Mesothelial cell of epicardium (in vitro differentiated cells): ENCODE results near the gene KDM7A. TPM values are rescaled to one million over a fixed set of nuclear protein-coding genes. Genes with fewer than 3 reads are reported as not detected.

Source experiments
- DNase-seq, 2 experiments: peaks; one replicate each; pipeline ENCODE4 v3.0.0; 2021; ENCODE audit warnings: low spot score in 2 of 2; ENCODE audit not compliant: unreplicated experiment in 2 of 2
- H3K27ac Mint-ChIP-seq: 2 replicates; pipeline ENCODE4 v1.8.0; 2021; ENCODE audit warnings: mixed read lengths
- H3K27me3 Mint-ChIP-seq: 2 replicates; pipeline ENCODE4 v1.8.0; 2021; ENCODE audit warnings: low read depth, mixed read lengths
- H3K36me3 Mint-ChIP-seq: 2 replicates; pipeline ENCODE4 v1.8.0; 2021; ENCODE audit warnings: mixed read lengths
- H3K4me1 Mint-ChIP-seq: 2 replicates; pipeline ENCODE4 v1.8.0; 2021; ENCODE audit warnings: mixed read lengths
- H3K4me3 Mint-ChIP-seq: 2 replicates; pipeline ENCODE4 v1.8.0; 2021; ENCODE audit warnings: mild to moderate bottlenecking, moderate library complexity, mixed read lengths
- H3K9me3 Mint-ChIP-seq: 2 replicates; pipeline ENCODE4 v1.8.0; 2021; ENCODE audit warnings: mixed read lengths
- total RNA-seq: library from RNA; stranded (reverse); gene quantifications from 3 replicates; pipeline ENCODE4 v1.2.1, GENCODE V29; 2021
- TF ChIP-seq, protein P1 (sequence below): fragments of 200-600 bp; sonication (generic); IDR thresholded peaks from one replicate; pipeline ENCODE4 v1.5.0; 2021; ENCODE audit warnings: antibody characterized with exemption; ENCODE audit not compliant: unreplicated experiment

KDM7A gene
- total RNA-seq, 1 donor from 2014 or later: 8.4 TPM

DNA sequence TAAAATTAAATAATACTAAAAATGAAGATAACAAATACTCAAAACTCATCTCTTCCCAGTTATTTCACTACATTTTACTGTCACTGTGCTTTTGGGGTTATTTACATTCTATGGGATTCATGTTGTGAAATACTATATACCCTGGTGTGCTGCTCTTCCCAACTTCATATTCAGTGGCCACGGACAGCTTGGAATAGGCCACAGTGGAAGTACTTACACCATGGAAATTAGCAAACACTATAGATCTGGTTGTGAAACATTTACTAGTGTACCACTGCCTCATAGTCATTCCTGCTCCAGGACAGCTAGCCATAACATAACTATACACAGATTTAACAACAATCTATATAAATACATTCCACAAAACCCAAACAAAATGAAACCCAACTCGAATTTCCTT lies 21.2 kb upstream of the KDM7A start:
- TF ChIP-seq, protein P1, sequence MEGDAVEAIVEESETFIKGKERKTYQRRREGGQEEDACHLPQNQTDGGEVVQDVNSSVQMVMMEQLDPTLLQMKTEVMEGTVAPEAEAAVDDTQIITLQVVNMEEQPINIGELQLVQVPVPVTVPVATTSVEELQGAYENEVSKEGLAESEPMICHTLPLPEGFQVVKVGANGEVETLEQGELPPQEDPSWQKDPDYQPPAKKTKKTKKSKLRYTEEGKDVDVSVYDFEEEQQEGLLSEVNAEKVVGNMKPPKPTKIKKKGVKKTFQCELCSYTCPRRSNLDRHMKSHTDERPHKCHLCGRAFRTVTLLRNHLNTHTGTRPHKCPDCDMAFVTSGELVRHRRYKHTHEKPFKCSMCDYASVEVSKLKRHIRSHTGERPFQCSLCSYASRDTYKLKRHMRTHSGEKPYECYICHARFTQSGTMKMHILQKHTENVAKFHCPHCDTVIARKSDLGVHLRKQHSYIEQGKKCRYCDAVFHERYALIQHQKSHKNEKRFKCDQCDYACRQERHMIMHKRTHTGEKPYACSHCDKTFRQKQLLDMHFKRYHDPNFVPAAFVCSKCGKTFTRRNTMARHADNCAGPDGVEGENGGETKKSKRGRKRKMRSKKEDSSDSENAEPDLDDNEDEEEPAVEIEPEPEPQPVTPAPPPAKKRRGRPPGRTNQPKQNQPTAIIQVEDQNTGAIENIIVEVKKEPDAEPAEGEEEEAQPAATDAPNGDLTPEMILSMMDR: no peak
- H3K4me3 Mint-ChIP-seq: no peak overlapping the region
- DNase-seq: no peak
- H3K4me1 Mint-ChIP-seq: no peaks in the 10 kb centered on the region
- H3K27me3 Mint-ChIP-seq: peaks cover 2% of the 10 kb centered on the region
- peaks cover 8% of the 10 kb centered on the region for H3K9me3 Mint-ChIP-seq
- H3K36me3 Mint-ChIP-seq: no peaks in the 10 kb centered on the region
- no peak overlapping the region for H3K27ac Mint-ChIP-seq

DNA sequence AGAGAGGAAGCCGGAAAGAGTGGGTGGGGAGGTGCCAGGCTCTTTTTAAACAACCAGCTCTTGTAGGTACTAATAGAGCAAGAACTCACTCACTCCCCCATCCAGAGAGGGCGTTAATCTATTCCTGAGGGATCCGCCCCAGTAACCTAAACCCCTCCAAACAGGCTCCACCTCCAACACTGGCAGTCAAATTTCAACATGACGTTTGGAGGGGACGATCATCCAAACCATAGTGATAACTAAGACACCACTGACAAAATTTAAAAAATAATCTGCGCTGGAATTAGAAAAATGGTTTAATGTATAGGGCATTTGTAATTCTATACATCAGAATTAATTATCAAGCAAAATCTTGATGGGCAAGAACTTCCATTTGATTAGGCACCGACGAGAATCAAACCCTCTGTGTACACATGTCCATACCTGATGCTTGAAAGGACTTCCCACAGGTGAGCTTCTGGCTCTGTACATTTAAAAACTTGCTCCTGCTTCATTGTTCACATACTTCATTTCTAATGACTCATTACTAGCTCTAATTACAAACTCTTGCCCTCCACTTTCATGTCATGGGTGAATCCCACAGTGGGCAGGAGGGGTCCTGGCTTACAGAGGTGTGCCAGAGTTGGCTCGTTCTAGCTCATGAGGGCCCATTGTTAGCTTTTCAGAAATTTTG lies 20.6 kb upstream of the KDM7A start:
- Mint-ChIP-seq H3K9me3 (peaks cover 14% of the 10 kb centered on the region), H3K4me3 (no peak overlapping the region), H3K27me3 (peaks cover 2% of the 10 kb centered on the region), H3K36me3 (no peaks in the 10 kb centered on the region), H3K27ac (no peak overlapping the region), H3K4me1 (no peaks in the 10 kb centered on the region)
- TF ChIP-seq, protein P1: no peak
- no peak for DNase-seq

DNA sequence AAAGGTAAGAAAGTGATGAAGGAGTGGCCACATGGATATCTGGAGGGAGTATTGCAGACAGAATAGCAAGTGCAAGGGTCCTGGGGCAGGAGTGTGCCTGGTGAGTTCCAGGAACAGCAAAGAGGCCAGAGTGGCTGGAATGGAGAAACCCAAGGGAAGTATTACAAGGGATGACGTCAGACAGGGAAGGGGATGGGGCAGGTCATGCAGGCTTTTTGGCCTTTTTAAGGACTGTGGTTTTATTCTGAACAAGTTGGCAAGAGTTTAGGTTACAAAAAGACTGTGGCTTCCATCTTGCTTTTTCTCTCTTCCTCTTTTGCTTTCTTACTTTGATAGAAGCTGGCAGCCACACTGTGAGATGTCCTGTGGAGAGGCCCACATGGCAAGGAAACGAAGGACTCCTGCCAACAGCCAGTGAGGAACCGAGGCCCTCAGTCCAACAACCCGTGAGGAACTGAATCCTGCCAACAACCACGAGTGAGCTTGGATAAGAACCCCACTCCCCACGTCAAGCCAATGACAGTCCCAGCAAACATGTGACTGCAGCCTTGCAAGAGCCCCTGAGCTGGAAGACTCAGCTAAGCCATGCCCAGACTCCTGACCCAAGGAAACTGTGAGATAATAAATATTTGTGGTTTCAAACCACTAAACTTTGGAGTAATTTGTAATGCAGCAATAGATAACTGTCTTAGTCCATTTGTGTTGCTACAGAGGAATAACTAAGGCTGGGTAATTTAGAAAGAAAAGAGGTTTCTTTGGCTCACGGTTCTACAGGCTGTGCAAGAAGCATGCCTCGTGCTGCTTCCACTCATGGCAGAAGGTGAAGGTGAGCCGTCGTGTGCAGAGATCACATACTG lies 19.8 kb upstream of the KDM7A start:
- Mint-ChIP-seq H3K9me3 (peaks cover 15% of the 10 kb centered on the region), H3K4me1 (no peaks in the 10 kb centered on the region), H3K36me3 (no peaks in the 10 kb centered on the region), H3K27ac (no peak overlapping the region), H3K4me3 (no peak overlapping the region), H3K27me3 (no peaks in the 10 kb centered on the region)
- DNase-seq: no peak
- TF ChIP-seq, protein P1: no peak

DNA sequence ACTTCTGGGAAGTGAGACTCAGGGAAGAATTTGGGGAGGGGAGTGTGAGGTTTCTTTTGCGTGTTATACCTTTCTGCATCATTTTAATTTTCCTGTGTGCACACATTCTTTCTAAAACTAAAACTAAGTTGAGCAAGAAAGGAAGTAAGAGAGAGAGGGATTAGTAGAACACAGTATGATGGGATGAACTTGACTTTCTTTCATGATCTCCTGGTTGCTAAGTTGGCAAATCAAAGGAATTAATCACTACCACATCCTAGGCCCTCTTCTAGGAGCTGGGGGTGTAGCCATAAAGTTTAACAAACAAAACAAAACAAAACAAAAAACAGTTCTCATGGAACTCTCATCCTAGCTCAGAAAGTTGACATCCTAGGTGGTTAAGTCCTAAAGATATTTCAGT lies 19.1 kb upstream of the KDM7A start:
- Mint-ChIP-seq H3K4me1 (no peaks in the 10 kb centered on the region), H3K27ac (no peak overlapping the region), H3K27me3 (no peaks in the 10 kb centered on the region), H3K9me3 (peaks cover 15% of the 10 kb centered on the region), H3K36me3 (no peaks in the 10 kb centered on the region), H3K4me3 (no peak overlapping the region)
- no peak for DNase-seq
- TF ChIP-seq, protein P1: no peak

DNA sequence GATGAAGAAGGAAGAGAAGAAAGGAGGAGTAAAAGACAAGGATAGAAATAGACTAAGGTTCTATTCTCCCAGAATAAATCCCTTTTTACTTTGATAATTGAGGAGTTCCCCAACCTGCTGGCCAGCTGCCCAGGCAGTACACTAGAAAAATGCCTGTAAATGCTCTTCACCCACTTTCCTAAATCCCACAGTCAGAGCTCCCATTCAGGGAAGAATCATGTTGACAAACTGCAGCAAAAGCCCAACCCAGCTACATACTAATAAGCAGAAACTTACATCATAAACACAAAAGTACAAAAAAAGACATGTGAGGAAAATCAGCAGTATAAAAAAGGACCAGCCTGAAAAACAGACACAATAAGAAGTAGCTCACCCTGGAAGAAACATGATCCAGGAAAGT lies 15.8 kb upstream of the KDM7A start:
- peaks cover 7% of the 10 kb centered on the region for H3K27me3 Mint-ChIP-seq
- DNase-seq: no peak
- H3K4me1 Mint-ChIP-seq: no peaks in the 10 kb centered on the region
- peaks cover 15% of the 10 kb centered on the region for H3K9me3 Mint-ChIP-seq
- TF ChIP-seq, protein P1: no peak
- H3K27ac Mint-ChIP-seq: no peak overlapping the region
- no peaks in the 10 kb centered on the region for H3K36me3 Mint-ChIP-seq
- no peak overlapping the region for H3K4me3 Mint-ChIP-seq
